Neutrophil (primary cell): ENCODE results near the gene CGNL1.

Experiments
- H3K27ac ChIP-seq: fragments of 200-600 bp; sonication (generic); 2 replicates; pipeline ENCODE4 v1.5.1; 2016; ENCODE audit warnings: mild to moderate bottlenecking, moderate library complexity
- H3K27me3 ChIP-seq: fragments of 200-600 bp; sonication (generic); 2 replicates; pipeline ENCODE4 v1.6.0; 2016; ENCODE audit warnings: mild to moderate bottlenecking
- H3K36me3 ChIP-seq: fragments of 200-600 bp; sonication (generic); 2 replicates; pipeline ENCODE4 v1.5.1; 2017
- H3K4me1 ChIP-seq, 2 experiments: fragments of 200-600 bp in 1 of 2; sonication (generic) in 1 of 2; 1 replicate in 1 of 2; 2 replicates in 1 of 2; pipeline versions ENCODE4 v1.5.1 to v1.6.1; 2013 to 2016; ENCODE audit warnings: low read depth in 1 of 2, low read length in 1 of 2, mild to moderate bottlenecking in 1 of 2, moderate library complexity in 1 of 2; ENCODE audit not compliant: control insufficient read depth in 1 of 2, insufficient read depth in 1 of 2
- H3K4me3 ChIP-seq, 2 experiments: fragments of 200-600 bp in 1 of 2; sonication (generic) in 1 of 2; 1 replicate in 1 of 2; 2 replicates in 1 of 2; pipeline ENCODE4 v1.5.1; 2013 to 2016; ENCODE audit warnings: low read depth in 1 of 2, low read length in 1 of 2, mild to moderate bottlenecking in 1 of 2, moderate library complexity in 1 of 2
- H3K9me3 ChIP-seq: fragments of 200-600 bp; sonication (generic); 2 replicates; pipeline ENCODE4 v1.5.1; 2016
- TF ChIP-seq, protein P1 (sequence below): fragments of 200-600 bp; sonication (generic); IDR thresholded peaks from 2 replicates; pipeline ENCODE4 v1.5.1; 2016; ENCODE audit warnings: antibody characterized with exemption

The CGNL1 gene

DNA sequence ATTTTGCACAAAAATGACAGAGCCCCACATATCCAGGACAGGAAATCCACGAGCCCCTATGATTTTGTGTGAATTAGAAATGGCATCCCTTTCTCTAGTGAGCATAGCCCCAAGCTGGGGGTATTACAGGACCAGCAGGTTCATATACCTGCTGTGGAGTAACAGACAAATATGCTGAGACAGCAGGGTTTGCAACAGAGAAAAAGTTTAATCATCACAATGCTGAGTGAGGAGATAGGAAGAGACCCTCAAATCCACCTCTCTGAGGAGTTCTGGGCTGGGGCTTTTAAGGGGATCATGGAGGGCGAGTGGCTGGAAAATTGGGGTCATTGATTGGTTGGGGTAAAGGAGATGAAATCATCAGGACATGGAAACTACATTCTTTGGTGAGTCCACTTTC is 207.0 kb downstream of the CGNL1 start:
- TF ChIP-seq, protein P1, sequence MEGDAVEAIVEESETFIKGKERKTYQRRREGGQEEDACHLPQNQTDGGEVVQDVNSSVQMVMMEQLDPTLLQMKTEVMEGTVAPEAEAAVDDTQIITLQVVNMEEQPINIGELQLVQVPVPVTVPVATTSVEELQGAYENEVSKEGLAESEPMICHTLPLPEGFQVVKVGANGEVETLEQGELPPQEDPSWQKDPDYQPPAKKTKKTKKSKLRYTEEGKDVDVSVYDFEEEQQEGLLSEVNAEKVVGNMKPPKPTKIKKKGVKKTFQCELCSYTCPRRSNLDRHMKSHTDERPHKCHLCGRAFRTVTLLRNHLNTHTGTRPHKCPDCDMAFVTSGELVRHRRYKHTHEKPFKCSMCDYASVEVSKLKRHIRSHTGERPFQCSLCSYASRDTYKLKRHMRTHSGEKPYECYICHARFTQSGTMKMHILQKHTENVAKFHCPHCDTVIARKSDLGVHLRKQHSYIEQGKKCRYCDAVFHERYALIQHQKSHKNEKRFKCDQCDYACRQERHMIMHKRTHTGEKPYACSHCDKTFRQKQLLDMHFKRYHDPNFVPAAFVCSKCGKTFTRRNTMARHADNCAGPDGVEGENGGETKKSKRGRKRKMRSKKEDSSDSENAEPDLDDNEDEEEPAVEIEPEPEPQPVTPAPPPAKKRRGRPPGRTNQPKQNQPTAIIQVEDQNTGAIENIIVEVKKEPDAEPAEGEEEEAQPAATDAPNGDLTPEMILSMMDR: no peak
- Histone ChIP-seq H3K9me3 (no peaks in the 10 kb centered on the region), H3K27me3 (peaks cover 22% of the 10 kb centered on the region), H3K36me3 (no peaks in the 10 kb centered on the region), H3K27ac (no peak overlapping the region), H3K4me1 (no peaks in the 10 kb centered on the region), H3K4me3 (no peak overlapping the region)

DNA sequence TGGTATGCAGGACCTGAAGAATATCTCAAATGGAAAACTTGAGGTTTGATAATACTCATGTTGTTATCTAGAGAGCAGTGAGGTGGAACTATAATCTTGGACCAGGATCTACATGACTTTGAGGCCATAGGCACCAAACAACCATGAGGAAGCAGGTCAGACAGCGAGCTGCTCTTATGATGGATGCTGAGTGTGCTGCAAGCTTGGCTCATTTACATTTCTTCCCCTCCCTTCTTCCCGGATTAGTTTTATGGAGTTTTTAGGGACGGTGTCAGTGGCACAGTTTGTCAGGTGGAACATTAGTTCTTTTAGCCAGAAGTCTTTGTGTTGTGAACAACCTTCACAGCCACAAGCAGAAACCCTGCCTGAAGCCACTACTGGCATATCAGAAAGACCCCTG is 207.4 kb downstream of the CGNL1 start:
- TF ChIP-seq, protein P1: no peak
- H3K27me3 ChIP-seq: peaks cover 17% of the 10 kb centered on the region
- no peaks in the 10 kb centered on the region for H3K9me3 ChIP-seq
- H3K4me3 ChIP-seq: no peak overlapping the region
- no peaks in the 10 kb centered on the region for H3K36me3 ChIP-seq
- H3K4me1 ChIP-seq: no peaks in the 10 kb centered on the region
- no peak overlapping the region for H3K27ac ChIP-seq

DNA sequence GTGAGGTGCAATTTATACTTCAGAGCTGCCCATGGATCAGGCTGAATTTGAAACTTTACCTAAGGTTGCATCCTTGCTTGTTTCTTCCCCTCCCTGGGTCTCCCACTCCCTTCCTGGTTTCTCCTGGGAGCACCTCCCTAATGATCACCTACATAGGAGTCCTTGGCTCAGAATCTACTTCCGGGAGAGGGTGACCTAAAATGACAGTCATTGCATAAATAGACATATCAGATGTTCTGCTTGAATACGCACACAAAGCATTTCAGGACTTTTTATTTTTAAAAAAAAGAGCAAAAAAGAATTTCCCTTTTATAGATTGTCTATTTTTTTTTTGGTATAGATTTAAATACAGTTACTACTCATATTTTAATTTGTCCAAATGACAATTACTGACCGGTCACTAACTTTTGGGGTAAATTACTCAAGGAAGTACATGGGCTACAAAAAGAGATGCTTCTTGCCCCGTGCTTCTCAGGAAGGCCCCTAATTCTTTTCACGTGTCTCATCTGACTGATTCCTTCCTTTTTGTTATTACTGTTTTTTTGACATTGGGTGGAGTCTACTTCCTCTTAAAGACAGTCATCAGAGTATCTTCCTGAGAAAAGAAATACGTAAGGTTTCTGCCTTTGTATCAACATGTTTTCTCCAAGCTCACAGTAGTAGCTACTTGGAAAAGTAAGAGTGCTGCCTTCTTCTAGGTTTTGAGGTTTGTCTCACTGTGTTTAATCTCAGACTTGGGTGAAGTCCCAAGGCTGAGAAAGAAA is 210.5 kb downstream of the CGNL1 start:
- peaks cover 0 to 2% of the 10 kb centered on the region in 2 experiments for H3K4me1 ChIP-seq

DNA sequence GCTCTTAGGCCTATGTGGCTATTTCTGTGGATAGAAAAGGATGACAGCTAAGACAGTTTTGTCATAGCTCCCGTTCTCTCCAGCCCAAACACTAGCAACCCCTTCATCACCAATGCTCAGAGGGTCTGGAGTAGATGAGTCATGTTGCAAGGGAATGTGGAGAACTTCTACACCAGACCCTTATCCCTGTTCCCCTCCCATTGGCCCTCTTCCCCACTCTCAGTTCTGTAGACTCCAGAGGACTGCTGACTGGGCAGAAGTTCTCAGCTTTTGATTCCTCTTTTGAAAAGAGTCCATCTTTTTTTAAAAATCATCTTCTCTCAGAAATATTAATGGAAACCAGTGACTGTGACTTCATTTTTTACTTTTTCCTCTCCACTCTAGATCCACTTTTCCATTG is 213.0 kb downstream of the CGNL1 start:
- H3K36me3 ChIP-seq: no peaks in the 10 kb centered on the region
- H3K27me3 ChIP-seq: peaks cover 58% of the 10 kb centered on the region
- no peak overlapping the region for H3K4me3 ChIP-seq
- H3K27ac ChIP-seq: no peak overlapping the region
- no peaks in the 10 kb centered on the region for H3K9me3 ChIP-seq
- TF ChIP-seq, protein P1: no peak
- peaks cover 0 to 2% of the 10 kb centered on the region in 2 experiments for H3K4me1 ChIP-seq

More for the DNA sequence above, 210.5 kb downstream of the CGNL1 start:
- TF ChIP-seq, protein P1: no peak
- Histone ChIP-seq H3K4me3 (no peak overlapping the region), H3K36me3 (no peaks in the 10 kb centered on the region), H3K27ac (no peak overlapping the region), H3K9me3 (no peaks in the 10 kb centered on the region), H3K27me3 (peaks cover 34% of the 10 kb centered on the region)

DNA sequence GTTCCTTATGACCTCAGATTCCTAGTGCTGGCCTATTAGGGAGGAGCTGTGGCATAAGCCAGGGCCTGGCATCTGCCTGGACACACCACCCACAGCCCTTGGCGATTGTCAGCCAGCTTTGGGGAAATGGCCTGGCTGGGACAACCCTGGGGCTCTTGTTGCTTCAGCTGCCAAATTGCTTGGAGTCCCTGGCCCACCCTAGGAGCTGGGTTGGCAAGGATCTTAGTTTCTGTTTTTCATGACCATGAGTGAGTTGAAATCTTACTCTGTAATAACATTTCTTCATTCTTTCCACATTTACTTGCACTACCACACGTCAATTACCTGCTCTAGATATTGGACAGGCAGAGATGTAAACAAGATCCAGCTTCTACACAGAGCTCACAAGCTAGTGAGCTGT is 213.4 kb downstream of the CGNL1 start:
- H3K9me3 ChIP-seq: no peaks in the 10 kb centered on the region
- peaks cover 0 to 2% of the 10 kb centered on the region in 2 experiments for H3K4me1 ChIP-seq
- TF ChIP-seq, protein P1: no peak
- no peak overlapping the region for H3K27ac ChIP-seq
- H3K4me3 ChIP-seq: no peak overlapping the region
- peaks cover 63% of the 10 kb centered on the region for H3K27me3 ChIP-seq
- no peaks in the 10 kb centered on the region for H3K36me3 ChIP-seq
